Activated naive CD4-positive, alpha-beta T cell treated with anti-CD3 and anti-CD28 coated beads for 36 hours (primary cell): ENCODE measurements around the gene SKAP2. TPM values are rescaled to one million over a fixed set of nuclear protein-coding genes. Genes with fewer than 3 reads are reported as not detected.

ENCODE experiments used
- CTCF ChIA-PET: fragments of 350-600 bp; sonication (Branson Sonifier 250); formaldehyde crosslinking; loops from one replicate; lab custom pipeline; 2021; ENCODE audit warnings: antibody characterized with exemption; lab: Charles Lee
- DNase-seq: peaks from one replicate; pipeline ENCODE4 v3.0.0-alpha.2; 2020
- H3K27ac Mint-ChIP-seq: one replicate; pipeline ENCODE4 v1.8.0; 2021; ENCODE audit warnings: mild to moderate bottlenecking, mixed read lengths
- H3K27me3 Mint-ChIP-seq: one replicate; pipeline ENCODE4 v1.8.0; 2021; ENCODE audit warnings: low read depth, mixed read lengths
- H3K36me3 Mint-ChIP-seq: one replicate; pipeline ENCODE4 v1.8.0; 2021; ENCODE audit warnings: low read depth, mixed read lengths
- H3K4me1 Mint-ChIP-seq: one replicate; pipeline ENCODE4 v1.8.0; 2021; ENCODE audit warnings: low read depth, mixed read lengths
- H3K4me3 Mint-ChIP-seq: one replicate; pipeline ENCODE4 v1.8.0; 2021; ENCODE audit warnings: mild to moderate bottlenecking, moderate library complexity, mixed read lengths
- H3K9me3 Mint-ChIP-seq: one replicate; pipeline ENCODE4 v1.8.0; 2021; ENCODE audit warnings: mixed read lengths
- intact Hi-C: fragments of 100-400 bp; cut with micrococcal nuclease; formaldehyde crosslinking; loops from one replicate; pipeline ENCODE4 v1.15.1; 2023
- total RNA-seq, 2 experiments: library from RNA; stranded (reverse); gene quantifications; one replicate each; pipeline ENCODE4 v1.2.3, GENCODE V29; 2021

Gene SKAP2
- total RNA-seq, 2 experiments from 2014 or later = 5.6 to 6.6 TPM

GRCh38 chr7:26626156-26626555 is 238.2 kb downstream of the SKAP2 start:
- no peaks in the 10 kb centered on the region for H3K4me1 Mint-ChIP-seq
- DNase-seq = no peak
- H3K4me3 Mint-ChIP-seq = no peak overlapping the region
- H3K9me3 Mint-ChIP-seq = no peaks in the 10 kb centered on the region
- intact Hi-C loops = no loop called here
- H3K36me3 Mint-ChIP-seq = no peaks in the 10 kb centered on the region
- peaks cover 3% of the 10 kb centered on the region for H3K27me3 Mint-ChIP-seq
- CTCF ChIA-PET = no interaction called here
- no peak overlapping the region for H3K27ac Mint-ChIP-seq

DNA sequence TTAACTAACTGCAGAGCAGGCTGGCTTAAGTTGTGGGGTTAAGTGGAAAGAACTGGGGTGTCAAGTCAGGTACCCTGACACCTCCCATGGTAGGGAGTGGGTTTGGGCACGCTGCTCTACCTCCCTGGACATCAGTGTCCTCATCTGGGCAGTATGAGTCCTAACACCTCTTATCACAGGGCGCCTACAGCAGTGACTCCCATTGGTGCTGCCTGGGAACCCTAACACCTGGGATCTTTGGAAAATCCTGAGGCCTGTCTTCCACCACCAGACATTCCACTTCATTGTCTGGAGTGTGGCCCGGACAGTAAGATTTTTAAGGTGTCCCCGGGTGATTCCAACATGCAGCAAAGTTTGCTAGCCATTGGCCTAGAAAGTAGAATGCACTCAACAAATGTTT is 239.1 kb downstream of the SKAP2 start:
- H3K27me3 Mint-ChIP-seq = peaks cover 3% of the 10 kb centered on the region
- H3K9me3 Mint-ChIP-seq = no peaks in the 10 kb centered on the region
- no peak for DNase-seq
- no peak overlapping the region for H3K27ac Mint-ChIP-seq
- H3K4me3 Mint-ChIP-seq = no peak overlapping the region
- intact Hi-C loops = no loop called here
- no peaks in the 10 kb centered on the region for H3K36me3 Mint-ChIP-seq
- CTCF ChIA-PET = no interaction called here
- no peaks in the 10 kb centered on the region for H3K4me1 Mint-ChIP-seq

GRCh38 chr7:26624839-26625238 is 239.6 kb downstream of the SKAP2 start:
- Mint-ChIP-seq H3K9me3 (no peaks in the 10 kb centered on the region), H3K36me3 (no peaks in the 10 kb centered on the region), H3K4me3 (no peak overlapping the region), H3K27me3 (peaks cover 3% of the 10 kb centered on the region), H3K27ac (no peak overlapping the region), H3K4me1 (no peaks in the 10 kb centered on the region)
- intact Hi-C loops = no loop called here
- CTCF ChIA-PET = no interaction called here
- DNase-seq = no peak

DNA sequence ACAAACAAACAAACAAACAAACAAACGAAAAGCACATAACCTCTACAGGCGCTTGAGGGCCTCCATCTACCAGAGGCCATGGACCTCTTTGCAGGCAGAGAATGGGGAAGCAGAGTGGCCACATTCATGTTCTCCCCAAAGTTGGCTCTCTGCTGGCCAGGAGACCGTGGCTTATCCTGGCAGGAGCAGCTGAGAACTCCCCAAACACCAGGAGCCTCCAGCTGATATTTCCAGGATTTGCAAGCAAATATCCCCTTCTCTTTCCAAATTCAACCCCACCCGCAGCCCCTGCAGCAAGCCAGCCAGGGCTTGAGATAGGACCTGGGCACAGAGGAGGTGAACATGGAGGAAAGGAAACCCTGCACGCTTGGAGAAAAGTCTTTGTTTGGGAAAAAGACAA is 240.0 kb downstream of the SKAP2 start:
- Mint-ChIP-seq H3K27ac (no peak overlapping the region), H3K36me3 (no peaks in the 10 kb centered on the region), H3K9me3 (no peaks in the 10 kb centered on the region), H3K4me3 (no peak overlapping the region), H3K4me1 (no peaks in the 10 kb centered on the region), H3K27me3 (peaks cover 3% of the 10 kb centered on the region)
- CTCF ChIA-PET = no interaction called here
- no peak for DNase-seq
- intact Hi-C loops = no loop called here

GRCh38 chr7:26620352-26620751 is 244.0 kb downstream of the SKAP2 start:
- no peaks in the 10 kb centered on the region for H3K4me1 Mint-ChIP-seq
- DNase-seq = peak; percentile 14
- no peak overlapping the region for H3K27ac Mint-ChIP-seq
- H3K9me3 Mint-ChIP-seq = no peaks in the 10 kb centered on the region
- CTCF ChIA-PET = no interaction called here
- peaks cover 3% of the 10 kb centered on the region for H3K27me3 Mint-ChIP-seq
- intact Hi-C loops = no loop called here
- H3K36me3 Mint-ChIP-seq = no peaks in the 10 kb centered on the region
- no peak overlapping the region for H3K4me3 Mint-ChIP-seq

GRCh38 chr7:26619348-26619984 is 244.9 kb downstream of the SKAP2 start:
- H3K9me3 Mint-ChIP-seq = no peaks in the 10 kb centered on the region

DNA sequence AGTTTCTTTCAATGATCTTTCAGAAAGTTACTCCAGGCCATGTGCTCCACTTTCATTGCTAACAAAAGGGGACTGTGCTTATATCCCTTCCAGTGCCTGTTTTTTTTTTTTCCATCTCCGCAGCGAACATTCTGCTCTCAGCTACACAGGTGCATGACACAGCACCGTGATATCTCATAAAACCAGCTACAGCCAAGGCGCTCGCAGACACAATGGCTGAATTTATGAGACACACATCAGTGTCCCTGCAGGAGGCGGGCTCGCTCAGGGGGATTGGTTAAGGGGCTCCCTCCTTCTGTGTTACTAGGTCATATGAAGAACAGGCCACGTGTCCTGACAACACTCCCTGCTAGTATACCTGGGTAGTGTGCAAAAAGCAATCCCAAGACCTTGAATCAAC is 245.5 kb downstream of the SKAP2 start:
- DNase-seq = no peak
- Mint-ChIP-seq H3K4me1 (no peaks in the 10 kb centered on the region), H3K36me3 (no peaks in the 10 kb centered on the region), H3K27me3 (peaks cover 3% of the 10 kb centered on the region), H3K9me3 (no peaks in the 10 kb centered on the region), H3K27ac (no peak overlapping the region), H3K4me3 (no peak overlapping the region)
- intact Hi-C loops = no loop called here
- CTCF ChIA-PET = no interaction called here

More at GRCh38 chr7:26619348-26619984, 244.9 kb downstream of the SKAP2 start:
- no peaks in the 10 kb centered on the region for H3K4me1 Mint-ChIP-seq
- H3K4me3 Mint-ChIP-seq = no peak overlapping the region
- H3K27ac Mint-ChIP-seq = no peak overlapping the region
- H3K27me3 Mint-ChIP-seq = peaks cover 3% of the 10 kb centered on the region
- CTCF ChIA-PET = no interaction called here
- intact Hi-C loops = no loop called here
- no peaks in the 10 kb centered on the region for H3K36me3 Mint-ChIP-seq
- DNase-seq = no peak

GRCh38 chr7:26618449-26618848 is 245.9 kb downstream of the SKAP2 start:
- no peaks in the 10 kb centered on the region for H3K4me1 Mint-ChIP-seq
- no peak overlapping the region for H3K27ac Mint-ChIP-seq
- no peaks in the 10 kb centered on the region for H3K9me3 Mint-ChIP-seq
- CTCF ChIA-PET = no interaction called here
- no peak overlapping the region for H3K4me3 Mint-ChIP-seq
- no peaks in the 10 kb centered on the region for H3K36me3 Mint-ChIP-seq
- DNase-seq = no peak
- no peaks in the 10 kb centered on the region for H3K27me3 Mint-ChIP-seq
- intact Hi-C loops = no loop called here

Other genes starting within 250 kb of the SKAP2 start
- gene HOXA1, start 231.4 kb upstream of the SKAP2 start, total RNA-seq = under 1 TPM; 0.24 to 0.30 TPM
- gene HOXA2, start 238.1 kb upstream of the SKAP2 start, total RNA-seq = not detected